HT-29 (cell line): ENCODE data around the gene P2RY6. TPM values are rescaled to one million over a fixed set of nuclear protein-coding genes. Genes with fewer than 3 reads are reported as not detected.

ENCODE experiments used
- DNase-seq: peaks from one replicate; pipeline ENCODE4 v3.0.0-alpha.2; 2015; ENCODE audit warnings: low spot score
- total RNA-seq: library from RNA; depleted of rRNA; stranded (reverse); fragments of >200 nt; shearing (Covaris generic); gene quantifications from 2 replicates; pipeline ENCODE4 v1.2.3, GENCODE V29; 2014

P2RY6 gene
- total RNA-seq, 1 experiment from 2014 or later = not detected

- DNase-seq = no peak
These were observed 42.2 kb downstream of the P2RY6 start for GRCh38 chr11:73314117-73314961.

- DNase-seq = no peak
These were observed 43.3 kb downstream of the P2RY6 start for GRCh38 chr11:73315293-73316020.

GRCh38 chr11:73316422-73316821 lies 44.3 kb downstream of the P2RY6 start:
- DNase-seq = no peak

GRCh38 chr11:73317373-73317772 lies 45.2 kb downstream of the P2RY6 start:
- DNase-seq = no peak

GRCh38 chr11:73317803-73318202 lies 45.7 kb downstream of the P2RY6 start:
- no peak for DNase-seq

GRCh38 chr11:73318501-73319011 lies 46.4 kb downstream of the P2RY6 start:
- no peak for DNase-seq

- DNase-seq = no peak
These were observed 48.8 kb downstream of the P2RY6 start for GRCh38 chr11:73320763-73321603.

- DNase-seq = peak; percentile 51
These were observed 49.7 kb downstream of the P2RY6 start for GRCh38 chr11:73321604-73322381.

- no peak for DNase-seq
These were observed 50.5 kb downstream of the P2RY6 start for GRCh38 chr11:73322382-73323306.

GRCh38 chr11:73323464-73323863 lies 51.3 kb downstream of the P2RY6 start:
- DNase-seq = peak; percentile 64

- DNase-seq = peak; percentile 71
These were observed 52.0 kb downstream of the P2RY6 start for GRCh38 chr11:73324116-73324515.

GRCh38 chr11:73324665-73325035 lies 52.5 kb downstream of the P2RY6 start:
- no peak for DNase-seq

GRCh38 chr11:73325036-73325981 lies 53.2 kb downstream of the P2RY6 start:
- DNase-seq = no peak

- no peak for DNase-seq
These were observed 55.0 kb downstream of the P2RY6 start for GRCh38 chr11:73326929-73327811.

GRCh38 chr11:73327812-73328364 lies 55.8 kb downstream of the P2RY6 start:
- DNase-seq = no peak

GRCh38 chr11:73330569-73331093 lies 58.5 kb downstream of the P2RY6 start:
- peak; percentile 47 for DNase-seq
